Transverse colon (tissue), 4 donors: ENCODE data around the gene CARMIL1. TPM values are rescaled to one million over a fixed set of nuclear protein-coding genes. Genes with fewer than 3 reads are reported as not detected.

Source experiments
- DNase-seq: peaks from one replicate; pipeline ENCODE4 v3.0.0-alpha.2; 2019
- H3K27ac ChIP-seq, 4 donors: fragments of 200-600 bp; sonication (generic); 2 replicates each; pipeline ENCODE4 v1.5.1; 2016 to 2018; ENCODE audit warnings: inconsistent platforms in 4 of 4
- H3K27me3 ChIP-seq: fragments of 200-600 bp; sonication (generic); 2 replicates; pipeline ENCODE4 v1.5.1; 2017; ENCODE audit warnings: inconsistent platforms
- H3K36me3 ChIP-seq, 4 donors: fragments of 200-600 bp; sonication (generic); 2 replicates each; pipeline ENCODE4 v1.5.1; 2017 to 2019; ENCODE audit warnings: inconsistent platforms in 4 of 4
- H3K4me1 ChIP-seq, 4 donors: fragments of 200-600 bp; sonication (generic); 2 replicates each; pipeline ENCODE4 v1.5.1; 2017 to 2020; ENCODE audit warnings: inconsistent platforms in 4 of 4
- H3K4me3 ChIP-seq, 4 donors: fragments of 200-600 bp; sonication (generic); 1 replicate in 1 of 4; 2 replicates in 3 of 4; pipeline versions ENCODE4 v1.5.1 to v1.6.1; 2017 to 2019; ENCODE audit warnings: inconsistent platforms in 4 of 4
- H3K9me3 ChIP-seq, 2 donors: fragments of 200-600 bp; sonication (generic); 2 replicates each; pipeline ENCODE4 v1.5.1; 2017 to 2019; ENCODE audit warnings: inconsistent platforms in 2 of 2
- EP300 ChIP-seq: sonication (generic); formaldehyde crosslinking; IDR thresholded peaks from one replicate; pipeline ENCODE4 v1.6.1; 2017; ENCODE audit warnings: antibody characterized with exemption, low read depth
- POLR2A ChIP-seq: fragments of 450-650 bp; IDR thresholded peaks from one replicate; pipeline ENCODE4 v1.6.1; 2016; ENCODE audit warnings: antibody characterized with exemption, mild to moderate bottlenecking, moderate library complexity
- POLR2AphosphoS5 ChIP-seq, 3 donors: sonication (generic); formaldehyde crosslinking; IDR thresholded peaks; one replicate each; pipeline ENCODE4 v1.6.1; 2016; ENCODE audit warnings: antibody characterized with exemption in 3 of 3
- WGBS, 2 donors: methylation state at CpG; one replicate each; pipeline ENCODE4 v1.1.5; 2018; ENCODE audit warnings: low coverage in 1 of 2; 5-methylcytosine and 5-hydroxymethylcytosine counted together
- in situ Hi-C, 4 donors: fragments of 200-750 bp; cut with MboI; loops; one replicate each; pipeline versions ENCODE4 v1.15.0 to v1.15.1; 2017; ENCODE audit warnings: low sequenced_read_pairs in 3 of 4, low pct_ligation_motif_present in 1 of 4, low pct_unique_long_range_greater_than_20kb in 1 of 4
- intact Hi-C: fragments of 100-400 bp; cut with DNase I; formaldehyde crosslinking; loops from one replicate; pipeline ENCODE4 v1.15.1; 2023; ENCODE audit warnings: low total_unique reads
- total RNA-seq, 4 donors: library from RNA; depleted of rRNA; stranded (reverse); fragments of >200 nt; gene quantifications; one replicate each; pipeline ENCODE4 v1.1.0, GENCODE V29; 2016
- TF ChIP-seq, protein P1 (sequence below), 5 experiments: fragments of 200-600 bp in 3 of 5; fragments of 450-650 bp in 2 of 5; sonication (generic) in 3 of 5; IDR thresholded peaks; 1 replicate in 2 of 5; 2 replicates in 3 of 5; pipeline ENCODE4 v1.5.1; 2016 to 2017; ENCODE audit warnings: antibody characterized with exemption in 5 of 5, inconsistent platforms in 3 of 5, mild to moderate bottlenecking in 2 of 5, moderate library complexity in 1 of 5

The CARMIL1 gene
- total RNA-seq, 4 donors from 2014 or later, result 25.1 to 93.5 (median 61.0) TPM

DNA sequence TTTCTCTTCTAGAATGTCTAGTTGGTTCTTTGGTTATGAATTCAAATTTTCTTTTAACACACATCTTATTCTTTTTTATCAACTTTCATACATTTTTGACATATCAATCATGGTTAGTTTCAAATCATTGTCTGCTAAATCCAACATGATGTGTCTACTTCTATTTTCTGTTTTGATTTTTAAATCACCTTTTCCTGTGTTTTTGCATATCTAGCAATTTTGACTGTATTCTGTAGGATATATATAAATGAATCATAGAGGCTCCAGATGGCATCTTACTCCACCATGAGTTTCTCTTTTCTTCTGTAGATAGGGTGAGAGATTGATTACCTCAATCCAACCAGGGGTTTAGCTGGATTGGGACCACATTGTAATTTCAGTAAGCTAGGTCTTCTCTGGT lies 34.3 kb upstream of the CARMIL1 start:
- intact Hi-C loops, result no loop called here

DNA sequence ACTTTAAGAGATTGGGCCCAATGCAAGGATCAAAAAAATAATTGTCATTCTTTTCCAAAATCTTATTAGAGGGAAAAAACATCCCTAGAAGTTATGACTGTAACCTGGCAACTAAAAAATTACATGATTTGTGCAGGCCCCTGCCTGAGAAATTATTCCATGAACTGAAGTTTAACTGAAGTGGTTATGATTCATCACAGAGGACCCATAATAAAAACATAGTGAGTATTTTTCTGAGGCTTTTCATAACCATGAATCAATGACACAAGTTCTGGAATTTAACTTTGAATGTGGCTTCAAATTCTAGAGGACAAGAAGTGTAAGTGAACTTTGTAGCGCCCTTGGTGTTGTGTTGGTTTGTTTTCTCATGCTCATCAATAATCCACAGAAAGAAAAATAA lies 31.1 kb upstream of the CARMIL1 start:
- Histone ChIP-seq H3K4me1 (no peaks in the 10 kb centered on the region), H3K9me3 (no peaks in the 10 kb centered on the region), H3K27me3 (no peaks in the 10 kb centered on the region), H3K36me3 (no peaks in the 10 kb centered on the region), H3K4me3 (no peak overlapping the region), H3K27ac (no peak overlapping the region)
- WGBS, 2 donors, result 91 to 92% methylated on average over 1 of the region's 1 CpG
- TF ChIP-seq, protein P1, sequence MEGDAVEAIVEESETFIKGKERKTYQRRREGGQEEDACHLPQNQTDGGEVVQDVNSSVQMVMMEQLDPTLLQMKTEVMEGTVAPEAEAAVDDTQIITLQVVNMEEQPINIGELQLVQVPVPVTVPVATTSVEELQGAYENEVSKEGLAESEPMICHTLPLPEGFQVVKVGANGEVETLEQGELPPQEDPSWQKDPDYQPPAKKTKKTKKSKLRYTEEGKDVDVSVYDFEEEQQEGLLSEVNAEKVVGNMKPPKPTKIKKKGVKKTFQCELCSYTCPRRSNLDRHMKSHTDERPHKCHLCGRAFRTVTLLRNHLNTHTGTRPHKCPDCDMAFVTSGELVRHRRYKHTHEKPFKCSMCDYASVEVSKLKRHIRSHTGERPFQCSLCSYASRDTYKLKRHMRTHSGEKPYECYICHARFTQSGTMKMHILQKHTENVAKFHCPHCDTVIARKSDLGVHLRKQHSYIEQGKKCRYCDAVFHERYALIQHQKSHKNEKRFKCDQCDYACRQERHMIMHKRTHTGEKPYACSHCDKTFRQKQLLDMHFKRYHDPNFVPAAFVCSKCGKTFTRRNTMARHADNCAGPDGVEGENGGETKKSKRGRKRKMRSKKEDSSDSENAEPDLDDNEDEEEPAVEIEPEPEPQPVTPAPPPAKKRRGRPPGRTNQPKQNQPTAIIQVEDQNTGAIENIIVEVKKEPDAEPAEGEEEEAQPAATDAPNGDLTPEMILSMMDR (IDR thresholded peaks at IDR 0.05), result no peak
- TF ChIP-seq POLR2AphosphoS5 (IDR thresholded peaks at IDR 0.05) (no peak), POLR2A (no peak), EP300 (no peak)
- intact Hi-C loops (no loop called here), in situ Hi-C loops (no loop called here)
- DNase-seq, result no peak

More for the DNA sequence above, 34.3 kb upstream of the CARMIL1 start:
- no peaks in the 10 kb centered on the region for H3K4me1 ChIP-seq
- in situ Hi-C loops, result no loop called here
- TF ChIP-seq, protein P1 (IDR thresholded peaks at IDR 0.05), result no peak
- TF ChIP-seq EP300 (no peak), POLR2A (no peak), POLR2AphosphoS5 (IDR thresholded peaks at IDR 0.05) (no peak)
- H3K36me3 ChIP-seq, result no peaks in the 10 kb centered on the region
- H3K27me3 ChIP-seq, result no peaks in the 10 kb centered on the region
- no peak for DNase-seq
- no peak overlapping the region for H3K4me3 ChIP-seq
- H3K27ac ChIP-seq, result no peak overlapping the region
- H3K9me3 ChIP-seq, result no peaks in the 10 kb centered on the region

DNA sequence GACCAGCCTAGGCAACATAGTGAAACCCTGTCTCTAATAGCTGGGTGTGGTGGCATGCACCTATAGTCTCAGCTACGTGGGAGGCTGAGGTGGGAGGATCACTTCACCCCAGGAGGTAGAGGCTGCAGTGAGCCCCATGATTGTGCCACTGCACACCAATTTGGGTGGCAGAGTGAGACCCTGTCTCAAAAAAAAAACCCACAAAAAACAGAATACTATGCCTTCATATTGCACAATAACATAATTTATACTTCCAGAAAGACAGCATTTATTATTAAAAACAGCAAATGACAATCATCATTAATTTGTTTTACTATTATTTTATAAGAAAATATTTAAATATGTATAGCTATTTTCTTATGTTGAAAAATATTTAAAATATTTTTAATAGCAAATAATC lies 30.0 kb upstream of the CARMIL1 start:
- TF ChIP-seq POLR2AphosphoS5 (IDR thresholded peaks at IDR 0.05) (no peak), EP300 (no peak), POLR2A (no peak)
- TF ChIP-seq, protein P1 (IDR thresholded peaks at IDR 0.05), result no peak

DNA sequence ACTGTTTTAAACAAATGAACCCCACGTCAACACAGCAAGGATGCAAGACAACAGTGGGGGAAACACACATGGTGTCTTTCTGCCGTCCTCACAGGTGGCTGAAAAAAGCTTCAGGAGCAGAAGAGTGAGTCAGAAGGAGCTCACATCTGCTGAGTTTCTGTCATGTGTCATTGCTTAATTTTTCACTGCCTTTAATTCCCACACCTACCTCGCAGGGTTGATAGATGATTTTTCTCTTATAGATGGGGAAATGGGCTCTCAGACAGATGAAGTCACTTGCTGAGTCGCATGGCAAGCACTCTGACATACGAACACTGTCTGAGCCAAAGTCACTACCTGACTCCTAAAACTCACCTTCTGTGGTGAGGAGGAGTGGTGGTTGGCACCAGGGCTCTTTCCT lies 28.3 kb upstream of the CARMIL1 start:
- DNase-seq, result no peak
- Histone ChIP-seq H3K27me3 (no peaks in the 10 kb centered on the region), H3K4me3 (no peak overlapping the region), H3K27ac (no peak overlapping the region), H3K9me3 (no peaks in the 10 kb centered on the region), H3K36me3 (no peaks in the 10 kb centered on the region), H3K4me1 (no peaks in the 10 kb centered on the region)
- in situ Hi-C loops, result loop anchor here in 1 of 4 donors (25.0 kb wide), 1 partner anchor 336 kb away; no protein-coding TSS in a partner anchor
- no peak for TF ChIP-seq POLR2A
- no peak for TF ChIP-seq POLR2AphosphoS5 (IDR thresholded peaks at IDR 0.05)
- TF ChIP-seq EP300, result no peak
- TF ChIP-seq, protein P1 (IDR thresholded peaks at IDR 0.05), result no peak
- 71% methylated on average over 5 of the region's 5 CpGs; no CpG with 5 or more reads in 1 of the 2 donors for WGBS, 2 donors
- intact Hi-C loops, result no loop called here

More for the DNA sequence above, 30.0 kb upstream of the CARMIL1 start:
- no peaks in the 10 kb centered on the region for H3K9me3 ChIP-seq
- H3K4me1 ChIP-seq, result no peaks in the 10 kb centered on the region
- intact Hi-C loops (no loop called here), in situ Hi-C loops (no loop called here)
- no peak for DNase-seq
- H3K36me3 ChIP-seq, result no peaks in the 10 kb centered on the region
- no peak overlapping the region for H3K4me3 ChIP-seq
- 58% methylated on average over 1 of the region's 1 CpG; no CpG with 5 or more reads in 1 of the 2 donors for WGBS, 2 donors
- no peak overlapping the region for H3K27ac ChIP-seq
- no peaks in the 10 kb centered on the region for H3K27me3 ChIP-seq
